Measurements from ENCODE around the gene NUP93.

Gene NUP93

DNA sequence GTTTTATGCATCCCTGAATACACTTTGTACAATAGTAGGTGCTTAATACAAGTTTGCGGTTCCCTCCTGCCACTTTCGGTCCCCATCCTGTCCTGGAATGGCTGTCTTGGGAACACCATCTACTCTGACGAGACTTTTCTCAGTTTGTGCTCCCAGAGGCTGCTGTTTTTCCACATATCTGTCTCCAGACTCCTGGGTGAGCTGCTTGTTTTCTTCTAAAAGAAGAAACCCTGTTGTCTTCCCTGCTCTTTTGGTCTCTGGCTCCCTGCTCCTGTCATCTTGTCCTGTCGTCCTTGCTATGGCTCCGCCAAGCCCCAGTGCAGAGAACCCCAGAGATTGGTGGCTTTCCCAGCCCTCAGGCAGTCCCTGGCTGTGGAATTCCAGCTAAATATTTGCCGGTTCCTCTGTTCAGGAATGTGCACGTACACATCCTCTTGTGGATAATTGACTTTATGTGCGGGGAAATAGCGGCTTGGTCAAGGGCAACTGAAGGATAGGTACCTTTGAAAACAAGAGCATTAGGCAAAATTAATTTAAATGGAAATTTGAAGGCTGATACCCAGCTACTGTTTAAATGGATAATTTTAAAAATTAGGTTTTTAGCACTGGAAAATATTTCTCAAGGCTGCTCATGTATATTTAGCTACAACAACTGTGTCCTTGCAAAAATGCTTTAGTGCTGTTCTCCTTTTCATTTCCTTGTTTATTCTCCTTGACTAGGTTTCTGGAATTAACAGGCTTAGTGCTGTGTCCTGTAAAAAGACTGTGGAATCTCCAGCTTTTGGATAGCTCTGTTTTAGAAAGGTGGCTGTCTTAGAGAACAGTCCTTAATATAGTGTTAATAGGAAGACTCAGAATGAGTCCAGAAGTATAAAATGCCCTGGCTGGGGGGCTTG, 84.9 kb downstream of the NUP93 start:
- Histone ChIP-seq H3K4me1 (ENCODE audit: control insufficient read depth, insufficient read depth, low read length, unreplicated experiment) (peaks cover 10% of the 10 kb centered on the region), H3K36me3 (ENCODE audit: insufficient read depth, low read length) (peaks cover 9% of the 10 kb centered on the region; the same call in 1 of the 2 replicates)

GRCh38 chr16:56815721-56816120, 85.8 kb downstream of the NUP93 start:
- Histone ChIP-seq H2AFZ (ENCODE audit: low read length, unreplicated experiment) (no peak overlapping the region), H3K27ac (ENCODE audit: low read depth, low read length) (no peak overlapping the region), H3K4me3 (ENCODE audit: low read depth, low read length) (no peak overlapping the region), H3K36me3 (ENCODE audit: insufficient read depth, low read length) (peaks cover 6% of the 10 kb centered on the region; the same call in 1 of the 2 replicates), H3K27me3 (ENCODE audit: insufficient read depth, low read length) (no peaks in the 10 kb centered on the region), H3K79me2 (ENCODE audit: control insufficient read depth, insufficient read depth, low read length, unreplicated experiment) (peaks cover 3% of the 10 kb centered on the region), H3K4me1 (ENCODE audit: control insufficient read depth, insufficient read depth, low read length, unreplicated experiment) (peaks cover 10% of the 10 kb centered on the region)

More for the DNA sequence above, 84.9 kb downstream of the NUP93 start:
- Histone ChIP-seq H3K4me3 (ENCODE audit: low read depth, low read length) (no peak overlapping the region), H3K79me2 (ENCODE audit: control insufficient read depth, insufficient read depth, low read length, unreplicated experiment) (peaks cover 3% of the 10 kb centered on the region), H3K27me3 (ENCODE audit: insufficient read depth, low read length) (no peaks in the 10 kb centered on the region), H2AFZ (ENCODE audit: low read length, unreplicated experiment) (no peak overlapping the region), H3K27ac (ENCODE audit: low read depth, low read length) (no peak overlapping the region)

GRCh38 chr16:56817056-56817455, 87.1 kb downstream of the NUP93 start:
- Histone ChIP-seq H3K4me3 (ENCODE audit: low read depth, low read length) (no peak overlapping the region), H3K4me1 (ENCODE audit: control insufficient read depth, insufficient read depth, low read length, unreplicated experiment) (peaks cover 10% of the 10 kb centered on the region), H3K36me3 (ENCODE audit: insufficient read depth, low read length) (peaks cover 6% of the 10 kb centered on the region; the same call in 1 of the 2 replicates), H2AFZ (ENCODE audit: low read length, unreplicated experiment) (no peak overlapping the region), H3K27ac (ENCODE audit: low read depth, low read length) (no peak overlapping the region), H3K79me2 (ENCODE audit: control insufficient read depth, insufficient read depth, low read length, unreplicated experiment) (peaks cover 3% of the 10 kb centered on the region), H3K27me3 (ENCODE audit: insufficient read depth, low read length) (no peaks in the 10 kb centered on the region)

GRCh38 chr16:56817938-56818337, 88.0 kb downstream of the NUP93 start:
- H2AFZ ChIP-seq (ENCODE audit: low read length, unreplicated experiment): no peak overlapping the region
- no peak overlapping the region for H3K4me3 ChIP-seq (ENCODE audit: low read depth, low read length)
- H3K79me2 ChIP-seq (ENCODE audit: control insufficient read depth, insufficient read depth, low read length, unreplicated experiment): peaks cover 3% of the 10 kb centered on the region
- H3K27ac ChIP-seq (ENCODE audit: low read depth, low read length): no peak overlapping the region
- peaks cover 4% of the 10 kb centered on the region for H3K4me1 ChIP-seq (ENCODE audit: control insufficient read depth, insufficient read depth, low read length, unreplicated experiment)
- peaks cover 6% of the 10 kb centered on the region; the same call in 1 of the 2 replicates for H3K36me3 ChIP-seq (ENCODE audit: insufficient read depth, low read length)
- H3K27me3 ChIP-seq (ENCODE audit: insufficient read depth, low read length): no peaks in the 10 kb centered on the region

- Histone ChIP-seq H3K27me3 (ENCODE audit: insufficient read depth, low read length) (no peaks in the 10 kb centered on the region), H3K79me2 (ENCODE audit: control insufficient read depth, insufficient read depth, low read length, unreplicated experiment) (no peaks in the 10 kb centered on the region), H3K36me3 (ENCODE audit: insufficient read depth, low read length) (peaks cover 4% of the 10 kb centered on the region; the same call in 1 of the 2 replicates), H3K27ac (ENCODE audit: low read depth, low read length) (no peak overlapping the region), H3K4me3 (ENCODE audit: low read depth, low read length) (no peak overlapping the region), H2AFZ (ENCODE audit: low read length, unreplicated experiment) (no peak overlapping the region), H3K4me1 (ENCODE audit: control insufficient read depth, insufficient read depth, low read length, unreplicated experiment) (no peaks in the 10 kb centered on the region)
Measured at GRCh38 chr16:56823081-56823733, 93.3 kb downstream of the NUP93 start.

DNA sequence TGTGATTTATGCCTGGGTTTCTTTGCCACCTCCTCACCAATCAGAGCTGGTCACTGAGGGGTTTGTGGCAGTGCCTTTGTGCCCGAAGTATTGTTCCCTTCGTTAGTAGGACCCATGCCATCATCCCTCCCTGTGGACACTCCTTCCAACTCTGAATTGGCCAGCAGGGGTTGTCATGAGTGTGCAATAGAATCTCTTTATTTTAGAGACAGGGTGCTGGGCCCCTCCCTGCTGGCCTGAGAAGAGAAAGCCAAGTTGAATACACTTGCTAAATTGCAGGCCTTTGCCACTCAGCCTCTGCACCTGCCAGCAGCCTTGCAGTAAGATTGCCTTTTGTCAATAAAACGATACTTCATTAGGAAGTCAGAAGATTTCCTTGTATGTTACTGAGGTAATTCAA, 94.4 kb downstream of the NUP93 start:
- H3K4me1 ChIP-seq (ENCODE audit: control insufficient read depth, insufficient read depth, low read length, unreplicated experiment): no peaks in the 10 kb centered on the region
- no peaks in the 10 kb centered on the region for H3K27me3 ChIP-seq (ENCODE audit: insufficient read depth, low read length)
- no peaks in the 10 kb centered on the region for H3K79me2 ChIP-seq (ENCODE audit: control insufficient read depth, insufficient read depth, low read length, unreplicated experiment)
- no peak overlapping the region for H3K4me3 ChIP-seq (ENCODE audit: low read depth, low read length)
- peaks cover 4% of the 10 kb centered on the region; the same call in 1 of the 2 replicates for H3K36me3 ChIP-seq (ENCODE audit: insufficient read depth, low read length)
- H2AFZ ChIP-seq (ENCODE audit: low read length, unreplicated experiment): no peak overlapping the region
- no peak overlapping the region for H3K27ac ChIP-seq (ENCODE audit: low read depth, low read length)

- H2AFZ ChIP-seq (ENCODE audit: low read length, unreplicated experiment): no peak overlapping the region
- no peaks in the 10 kb centered on the region for H3K4me1 ChIP-seq (ENCODE audit: control insufficient read depth, insufficient read depth, low read length, unreplicated experiment)
- peaks cover 4% of the 10 kb centered on the region; the same call in 1 of the 2 replicates for H3K36me3 ChIP-seq (ENCODE audit: insufficient read depth, low read length)
Measured at GRCh38 chr16:56824804-56825203, 94.9 kb downstream of the NUP93 start.

GRCh38 chr16:56825826-56826225, 95.9 kb downstream of the NUP93 start:
- H3K27ac ChIP-seq (ENCODE audit: low read depth, low read length): no peak overlapping the region
- H3K4me1 ChIP-seq (ENCODE audit: control insufficient read depth, insufficient read depth, low read length, unreplicated experiment): peaks cover 9% of the 10 kb centered on the region
- H3K27me3 ChIP-seq (ENCODE audit: insufficient read depth, low read length): no peaks in the 10 kb centered on the region
- no peaks in the 10 kb centered on the region for H3K79me2 ChIP-seq (ENCODE audit: control insufficient read depth, insufficient read depth, low read length, unreplicated experiment)
- peaks cover 4% of the 10 kb centered on the region; the same call in 1 of the 2 replicates for H3K36me3 ChIP-seq (ENCODE audit: insufficient read depth, low read length)
- H2AFZ ChIP-seq (ENCODE audit: low read length, unreplicated experiment): no peak overlapping the region
- no peak overlapping the region for H3K4me3 ChIP-seq (ENCODE audit: low read depth, low read length)

More at GRCh38 chr16:56824804-56825203, 94.9 kb downstream of the NUP93 start:
- Histone ChIP-seq H3K27ac (ENCODE audit: low read depth, low read length) (no peak overlapping the region), H3K79me2 (ENCODE audit: control insufficient read depth, insufficient read depth, low read length, unreplicated experiment) (no peaks in the 10 kb centered on the region), H3K4me3 (ENCODE audit: low read depth, low read length) (no peak overlapping the region), H3K27me3 (ENCODE audit: insufficient read depth, low read length) (no peaks in the 10 kb centered on the region)

DNA sequence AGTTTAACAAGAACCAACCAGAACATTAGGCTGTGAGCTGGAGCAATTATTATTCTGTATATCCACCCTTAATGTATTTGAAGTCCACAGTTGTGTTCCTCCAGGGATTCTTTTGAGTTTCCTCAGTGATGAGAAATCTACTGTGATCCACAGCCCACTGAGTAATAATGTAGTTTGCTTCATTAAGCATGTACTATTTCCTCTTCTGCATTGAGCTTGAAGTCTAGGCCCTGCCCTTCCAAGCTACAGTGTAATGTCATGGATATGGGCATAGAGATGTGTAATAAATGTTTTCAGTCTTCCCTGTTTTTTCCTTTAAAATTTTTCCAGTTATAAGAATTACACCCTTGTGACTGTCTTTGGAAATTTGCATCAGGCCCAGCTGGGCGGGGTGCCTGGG, 98.7 kb downstream of the NUP93 start:
- H2AFZ ChIP-seq (ENCODE audit: low read length, unreplicated experiment): no peak overlapping the region
- no peaks in the 10 kb centered on the region for H3K27me3 ChIP-seq (ENCODE audit: insufficient read depth, low read length)
- no peaks in the 10 kb centered on the region for H3K79me2 ChIP-seq (ENCODE audit: control insufficient read depth, insufficient read depth, low read length, unreplicated experiment)
- H3K27ac ChIP-seq (ENCODE audit: low read depth, low read length): no peak overlapping the region
- H3K4me1 ChIP-seq (ENCODE audit: control insufficient read depth, insufficient read depth, low read length, unreplicated experiment): peaks cover 14% of the 10 kb centered on the region
- H3K4me3 ChIP-seq (ENCODE audit: low read depth, low read length): no peak overlapping the region
- peaks cover 9% of the 10 kb centered on the region; the same call in 1 of the 2 replicates for H3K36me3 ChIP-seq (ENCODE audit: insufficient read depth, low read length)

GRCh38 chr16:56830669-56831068, 100.7 kb downstream of the NUP93 start:
- H3K36me3 ChIP-seq (ENCODE audit: insufficient read depth, low read length): peaks cover 19% of the 10 kb centered on the region; the same call in 1 of the 2 replicates
- H2AFZ ChIP-seq (ENCODE audit: low read length, unreplicated experiment): no peak overlapping the region
- H3K27me3 ChIP-seq (ENCODE audit: insufficient read depth, low read length): no peaks in the 10 kb centered on the region
- H3K79me2 ChIP-seq (ENCODE audit: control insufficient read depth, insufficient read depth, low read length, unreplicated experiment): no peaks in the 10 kb centered on the region
- no peak overlapping the region for H3K4me3 ChIP-seq (ENCODE audit: low read depth, low read length)
- peaks cover 14% of the 10 kb centered on the region for H3K4me1 ChIP-seq (ENCODE audit: control insufficient read depth, insufficient read depth, low read length, unreplicated experiment)
- no peak overlapping the region for H3K27ac ChIP-seq (ENCODE audit: low read depth, low read length)

All from ACC112 (cell line).